Glomerular endothelial cell (primary cell): ENCODE measurements around the gene ZNF579. TPM values are rescaled to one million over a fixed set of nuclear protein-coding genes. Genes with fewer than 3 reads are reported as not detected.
"Not testable (repeated sequence)": the region's sequence is repeated elsewhere in the genome, so short reads cannot be mapped to it uniquely, and the experiment has no call there.

Source experiments
- DNase-seq: peaks from one replicate; pipeline ENCODE4 v3.0.0-alpha.2; 2011; ENCODE audit warnings: low read depth, low spot score; ENCODE audit errors: extremely low read depth
- total RNA-seq: library from RNA; depleted of rRNA; stranded (reverse); fragments of >200 nt; gene quantifications from 2 replicates; pipeline ENCODE4 v1.2.3, GENCODE V29; 2015

ZNF579 gene
- total RNA-seq, 1 donor from 2014 or later: 9.5 TPM

DNA sequence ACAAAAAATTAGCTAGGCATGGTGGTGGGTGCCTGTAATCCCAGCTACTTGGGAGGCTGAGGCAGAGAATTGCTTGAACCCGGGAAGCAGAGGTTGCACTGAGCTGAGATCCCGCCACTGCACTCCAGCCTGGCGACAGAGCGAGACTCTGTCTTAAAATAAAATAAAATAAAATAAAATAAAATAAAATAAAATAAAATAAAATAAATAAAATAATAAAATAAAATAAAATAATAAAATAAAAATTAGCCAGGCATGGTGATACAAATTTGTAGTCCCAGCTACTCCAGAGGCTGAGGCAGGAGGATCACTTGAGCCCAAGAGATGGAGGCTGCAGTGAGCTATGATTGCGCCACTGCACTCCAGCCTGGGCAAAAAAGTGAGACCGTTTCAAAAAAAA is 6.7 kb downstream of the ZNF579 start:
- DNase-seq: not testable (repeated sequence)

- not testable (repeated sequence) for DNase-seq
Measured at GRCh38 chr19:55569477-55569876, 11.2 kb downstream of the ZNF579 start.

GRCh38 chr19:55567708-55568328 is 12.8 kb downstream of the ZNF579 start:
- DNase-seq: no peak

GRCh38 chr19:55566823-55567222 is 13.8 kb downstream of the ZNF579 start:
- no peak for DNase-seq

- DNase-seq: no peak
Measured at GRCh38 chr19:55563261-55563690, 17.4 kb downstream of the ZNF579 start.

- no peak for DNase-seq
Measured at GRCh38 chr19:55559684-55560083, 21.0 kb downstream of the ZNF579 start.

DNA sequence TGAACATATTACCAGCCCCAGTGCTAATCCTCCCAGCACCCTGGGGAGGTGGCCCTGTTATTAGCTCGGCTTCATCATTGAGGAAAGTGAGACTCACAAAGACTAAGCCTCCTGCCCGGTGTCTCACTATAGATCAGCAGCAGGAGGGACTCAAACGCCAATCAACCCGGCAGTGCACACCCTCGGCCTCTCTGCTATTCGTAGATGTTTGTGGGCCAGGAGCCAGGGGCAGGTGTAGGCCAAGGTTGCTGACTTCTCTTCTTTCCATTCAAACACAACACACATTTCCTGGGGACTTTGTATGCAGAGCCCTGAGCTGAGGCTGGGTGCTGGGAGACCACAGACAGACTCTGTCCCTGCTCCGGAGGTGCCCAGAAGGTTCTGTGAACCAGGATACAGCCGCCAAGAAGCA is 25.9 kb downstream of the ZNF579 start:
- no peak for DNase-seq

DNA sequence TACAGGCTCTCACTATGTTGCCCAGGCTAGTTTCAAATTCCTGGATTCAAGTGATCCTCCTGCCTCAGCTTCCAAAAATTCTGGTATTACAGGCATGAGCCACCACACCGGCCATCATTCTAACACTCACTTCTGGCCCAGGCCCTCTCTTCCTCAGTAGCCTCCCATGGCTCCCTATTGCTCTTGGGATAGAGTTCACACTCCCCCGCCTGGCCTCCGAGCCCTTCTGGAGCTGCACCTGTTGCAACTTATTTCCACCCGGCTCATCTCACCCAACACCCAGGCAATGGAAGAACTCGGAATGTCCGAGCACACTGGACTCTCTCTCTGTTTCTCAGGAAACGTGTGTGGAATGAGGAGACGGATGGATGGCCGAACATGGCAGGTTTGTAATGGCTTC is 26.3 kb downstream of the ZNF579 start:
- DNase-seq: no peak

DNA sequence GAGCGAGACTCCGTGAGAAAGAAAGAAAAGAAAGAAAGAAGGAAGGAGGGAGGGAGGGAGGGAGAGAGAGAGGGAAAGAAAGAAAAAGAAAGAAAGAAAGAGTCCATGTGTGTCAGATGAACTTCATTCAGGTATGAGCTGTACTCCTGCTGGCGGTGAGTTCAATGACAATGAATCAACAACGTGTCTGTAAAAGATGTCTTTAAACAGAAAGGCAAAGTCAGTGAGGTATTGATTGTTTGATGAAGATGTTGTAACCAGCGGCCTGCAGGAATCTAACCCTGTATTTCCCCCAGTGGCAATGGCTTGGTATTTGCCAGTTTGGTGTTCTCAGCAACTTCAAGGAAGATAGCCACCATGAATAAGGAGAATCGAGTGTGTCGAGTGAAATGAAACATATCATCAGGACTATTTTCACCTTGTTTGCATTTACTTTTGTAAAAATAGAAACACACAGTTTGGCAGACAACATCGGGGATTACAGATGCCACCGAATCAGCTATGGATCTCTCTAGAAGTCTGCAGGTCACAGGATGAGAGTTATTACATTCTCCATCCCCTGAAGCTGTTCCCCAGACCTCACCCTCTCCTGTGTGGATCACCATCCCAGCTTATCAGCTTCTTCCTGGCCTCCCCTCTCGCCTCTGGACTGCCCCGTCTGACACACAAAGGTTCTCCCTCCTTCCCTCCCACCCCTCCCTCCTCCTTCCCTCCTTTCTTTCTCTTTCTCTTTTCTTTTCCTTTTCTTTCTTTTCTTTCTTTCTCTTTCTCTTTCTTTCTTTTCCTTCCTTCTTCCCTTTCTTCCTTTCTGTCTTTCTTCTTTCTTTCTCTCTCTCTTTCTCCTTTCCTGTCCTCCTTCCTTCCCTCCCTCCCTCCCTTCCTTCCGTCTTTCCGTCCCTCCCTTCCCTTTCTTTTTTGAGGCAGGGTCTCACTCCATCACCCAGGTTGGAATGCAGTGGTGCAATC is 27.1 kb downstream of the ZNF579 start:
- no peak for DNase-seq

DNA sequence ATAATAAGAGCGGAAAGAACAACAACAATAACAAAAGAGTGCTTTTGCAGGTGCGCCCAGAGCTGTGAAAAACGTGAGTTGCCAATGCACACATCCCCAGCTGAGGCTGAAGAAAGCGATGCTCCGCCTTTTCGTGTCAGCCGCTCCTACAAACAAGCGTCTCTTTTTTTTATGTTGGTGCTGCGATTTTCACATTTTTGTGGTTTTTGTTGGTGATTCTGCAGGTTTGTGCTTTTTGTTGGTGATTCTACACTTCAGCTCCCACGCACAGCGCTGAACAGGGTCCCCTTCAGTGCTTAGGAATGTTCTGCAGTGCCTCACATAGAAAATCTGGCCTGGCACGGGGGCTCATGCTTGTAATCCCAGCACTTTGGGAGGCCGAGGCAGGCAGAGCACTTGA is 28.0 kb downstream of the ZNF579 start:
- DNase-seq: no peak

- DNase-seq: no peak
Measured at GRCh38 chr19:55552206-55552605, 28.4 kb downstream of the ZNF579 start.

- DNase-seq: no peak
Measured at GRCh38 chr19:55550321-55550650, 30.4 kb downstream of the ZNF579 start.

- peak; percentile 65 for DNase-seq
Measured at GRCh38 chr19:55549500-55550320, 30.9 kb downstream of the ZNF579 start.

DNA sequence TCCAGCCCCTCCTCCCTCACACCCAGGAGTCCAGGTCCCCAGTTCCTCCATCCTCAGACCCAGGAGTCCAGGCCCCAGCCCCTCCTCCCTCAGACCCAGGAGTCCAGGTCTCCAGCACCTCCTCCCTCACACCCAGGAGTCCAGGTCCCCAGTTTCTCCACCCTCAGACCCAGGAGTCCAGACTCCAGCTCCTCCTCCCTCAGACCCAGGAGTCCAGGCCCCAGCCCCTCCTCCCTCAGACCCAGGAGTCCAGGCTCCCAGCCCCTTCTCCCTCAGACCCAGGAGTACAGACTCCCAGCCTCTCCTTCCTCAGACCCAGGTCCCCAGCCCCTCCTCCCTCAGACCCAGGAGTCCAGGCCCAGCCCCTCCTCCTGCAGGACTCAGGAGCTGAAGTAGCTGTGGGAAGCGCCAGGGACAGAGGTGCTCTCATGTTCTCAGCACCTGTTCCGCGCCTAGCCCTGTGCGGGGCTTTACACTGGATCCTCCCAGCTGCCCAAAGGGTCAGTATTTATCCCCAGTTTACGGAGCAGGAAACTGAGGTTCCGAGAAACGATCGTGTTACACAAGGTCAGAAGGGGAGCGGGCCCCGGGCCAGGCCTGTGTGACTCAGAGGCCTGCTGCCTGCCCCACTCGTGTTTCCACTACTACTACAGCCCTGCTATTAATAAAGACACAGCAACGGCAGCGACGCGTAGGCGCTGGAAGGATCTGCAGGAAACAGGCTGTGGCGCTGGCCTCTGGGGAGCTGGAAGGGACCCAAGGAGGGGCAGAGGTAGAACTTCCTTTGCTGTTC is 33.6 kb downstream of the ZNF579 start:
- DNase-seq: peak; percentile 73

DNA sequence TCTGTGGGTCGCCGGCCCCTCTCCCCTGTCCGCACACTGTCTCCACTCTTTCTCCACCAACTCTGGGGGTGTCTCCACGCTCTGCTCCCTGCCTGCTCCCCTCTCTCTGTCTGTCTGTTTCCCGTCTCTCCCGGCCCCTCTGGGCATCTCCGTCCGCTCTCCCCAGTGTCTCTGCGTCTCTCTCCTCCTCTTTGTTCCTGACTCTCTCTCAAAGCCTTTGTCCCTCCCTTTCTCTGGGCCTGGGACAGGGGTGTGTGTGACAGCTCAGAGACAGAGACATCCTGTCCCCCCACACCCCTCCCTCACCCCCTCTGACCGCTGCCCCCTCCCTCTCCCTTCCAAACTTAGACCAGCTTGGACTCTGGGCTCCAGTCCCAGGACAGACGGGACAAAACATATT is 34.6 kb downstream of the ZNF579 start:
- DNase-seq: no peak

- no peak for DNase-seq
Measured at GRCh38 chr19:55545443-55545842, 35.2 kb downstream of the ZNF579 start, which contains the start of gene SBK3. SBK3 (minus strand) TSS chr19:55545543; CDS start chr19:55545543, 0 bp downstream.

GRCh38 chr19:55544776-55545439 is 35.7 kb downstream of the ZNF579 start:
- no peak for DNase-seq

- no peak for DNase-seq
Measured at GRCh38 chr19:55544014-55544413, 36.6 kb downstream of the ZNF579 start.

- DNase-seq: no peak
Measured at GRCh38 chr19:55543567-55543966, 37.1 kb downstream of the ZNF579 start.
